ENCODE data around the gene PLCL1.
A peak's percentile ranks its signal among the peaks of the same experiment; 100 is the strongest.

The PLCL1 gene

DNA sequence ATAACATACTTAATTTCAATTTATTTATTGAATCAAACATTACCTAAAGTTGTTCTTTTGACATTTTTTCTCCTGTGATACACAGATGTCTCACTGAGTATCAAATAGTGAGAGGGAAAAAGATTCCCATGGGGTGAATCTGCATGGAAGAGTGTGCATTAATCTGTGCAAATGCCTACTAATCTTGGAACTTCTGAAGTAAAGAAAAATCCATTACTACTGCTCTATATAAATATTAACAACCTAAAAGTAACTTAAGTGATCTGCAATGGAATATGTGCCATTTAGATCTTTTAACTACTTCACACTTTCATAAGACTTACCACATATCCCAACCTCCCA is 125.5 kb downstream of the PLCL1 start:
- no peak for DNase-seq

DNA sequence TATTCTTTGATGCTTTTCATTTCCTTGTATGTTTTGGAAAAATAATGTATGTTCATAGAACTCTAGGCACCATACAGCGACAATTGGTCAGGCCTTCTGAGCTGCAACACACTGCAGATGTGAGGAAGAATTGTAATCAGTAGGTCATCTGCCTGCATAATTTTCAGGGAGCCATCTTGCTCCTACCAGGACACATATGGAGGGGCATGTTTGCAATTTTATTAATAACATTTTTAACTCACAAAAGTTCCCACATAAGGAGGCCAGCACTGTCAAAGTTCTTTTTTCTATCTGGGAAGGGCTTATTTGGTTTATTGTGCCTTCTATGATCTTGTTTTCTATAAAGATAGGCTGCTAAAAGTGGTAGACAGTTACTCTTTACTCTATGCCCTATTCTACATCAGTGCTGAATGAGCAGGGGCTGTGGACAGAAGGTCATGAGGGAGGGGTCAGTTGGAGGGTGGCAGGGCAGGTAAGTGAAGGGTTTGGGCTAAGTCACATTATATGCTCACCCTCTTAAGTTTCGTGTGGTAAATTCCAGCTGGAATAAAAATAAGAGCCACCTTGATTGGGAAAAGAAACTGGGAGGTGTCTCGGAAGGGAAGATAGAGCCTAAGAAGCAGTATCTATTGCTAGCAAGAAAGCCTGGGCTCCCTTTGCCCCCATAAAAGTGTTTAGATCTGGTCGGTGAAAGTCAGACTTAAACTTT is 126.3 kb downstream of the PLCL1 start:
- DNase-seq = no peak

DNA sequence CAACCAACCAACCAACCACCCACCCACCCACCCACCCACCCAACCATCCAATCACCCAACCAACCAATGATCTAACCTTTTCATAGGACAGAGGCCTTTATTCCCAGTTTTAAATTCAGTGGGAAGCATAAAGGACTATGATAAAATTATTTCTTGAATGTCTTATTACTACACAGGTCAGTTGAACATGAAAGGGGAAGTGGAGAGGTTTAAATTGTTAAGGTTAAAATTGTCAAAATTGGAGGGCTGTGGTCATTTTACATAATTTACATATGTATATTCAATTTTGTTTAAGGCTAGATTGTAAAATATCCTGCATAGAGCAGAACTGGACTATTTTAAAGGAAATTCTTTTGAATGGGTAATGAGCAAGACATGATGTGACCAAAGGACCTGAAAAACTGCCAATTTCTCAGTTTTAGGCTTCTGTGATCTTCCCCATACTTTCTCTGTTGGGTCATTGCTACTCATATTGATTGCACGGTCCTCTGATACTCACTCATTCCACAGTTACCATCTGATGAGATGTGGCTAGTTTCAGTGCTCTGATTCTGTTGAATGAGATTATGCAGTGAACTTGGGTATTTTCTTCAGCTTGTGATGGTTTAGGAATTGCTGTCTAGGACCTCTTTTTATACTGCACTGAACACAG is 127.4 kb downstream of the PLCL1 start:
- DNase-seq = no peak

DNA sequence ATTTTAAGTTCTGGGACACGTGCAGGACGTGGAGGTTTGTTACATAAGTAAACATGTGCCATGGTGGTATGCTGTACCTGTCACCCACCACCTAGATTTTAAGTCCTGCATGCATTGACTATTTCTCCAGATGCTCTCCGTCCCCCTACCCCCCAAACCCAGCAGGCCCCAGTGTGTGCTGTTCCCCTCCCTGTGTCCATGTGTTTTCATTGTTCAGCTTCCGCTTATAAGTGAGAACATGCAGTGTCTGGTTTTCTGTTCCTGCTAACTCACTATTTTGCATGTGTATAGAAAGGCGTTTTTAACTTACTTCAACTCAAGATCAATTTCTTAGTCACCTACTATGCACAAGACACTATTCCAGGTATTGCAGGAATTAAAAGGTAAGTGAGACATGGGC is 128.0 kb downstream of the PLCL1 start:
- no peak for DNase-seq

DNA sequence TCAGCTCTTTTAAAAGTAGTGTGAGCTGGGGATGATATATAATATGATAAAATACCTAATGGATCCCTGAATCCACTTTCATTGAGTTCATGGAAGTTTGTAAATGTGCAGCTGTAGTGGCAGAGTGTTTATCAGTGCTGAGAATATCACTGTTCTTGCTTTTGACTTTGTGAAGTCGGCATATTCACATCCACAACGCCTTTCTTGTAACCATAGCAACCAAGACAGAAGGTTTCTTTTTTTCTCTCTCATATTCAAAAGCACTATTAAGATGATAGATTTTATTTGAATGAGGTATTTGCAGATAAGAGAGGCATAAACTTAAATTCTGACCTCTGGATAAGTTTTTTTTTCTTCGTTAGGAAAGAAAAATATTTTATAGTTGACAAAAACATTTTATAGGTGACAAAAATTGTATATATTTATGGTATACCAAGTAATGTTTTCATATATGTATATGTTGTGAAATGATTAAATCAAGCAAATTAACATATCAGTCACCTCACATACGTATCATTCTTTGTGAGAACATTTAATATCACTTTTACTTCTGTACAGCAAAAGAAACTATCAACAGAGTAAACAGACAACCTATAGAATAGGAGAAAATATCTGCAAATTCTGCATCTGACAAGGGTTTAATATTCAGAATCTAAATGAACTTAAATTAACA is 130.0 kb downstream of the PLCL1 start:
- DNase-seq = no peak

DNA sequence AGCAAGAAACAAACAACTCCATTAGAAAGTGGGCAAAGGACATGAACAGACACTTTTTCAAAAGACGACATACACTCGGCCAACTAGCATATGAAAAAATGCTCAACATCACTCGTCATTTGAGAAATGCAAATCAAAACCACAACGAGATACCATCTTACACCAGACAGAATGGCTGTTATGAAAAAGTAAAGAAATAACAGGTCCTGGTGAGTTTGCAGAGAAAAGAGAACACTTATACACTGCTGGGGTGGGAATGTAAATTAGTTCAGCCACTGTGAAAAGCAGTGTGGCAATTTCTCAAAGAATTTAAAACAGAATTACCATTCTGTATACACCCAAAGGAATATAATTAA is 130.5 kb downstream of the PLCL1 start:
- no peak for DNase-seq

DNA sequence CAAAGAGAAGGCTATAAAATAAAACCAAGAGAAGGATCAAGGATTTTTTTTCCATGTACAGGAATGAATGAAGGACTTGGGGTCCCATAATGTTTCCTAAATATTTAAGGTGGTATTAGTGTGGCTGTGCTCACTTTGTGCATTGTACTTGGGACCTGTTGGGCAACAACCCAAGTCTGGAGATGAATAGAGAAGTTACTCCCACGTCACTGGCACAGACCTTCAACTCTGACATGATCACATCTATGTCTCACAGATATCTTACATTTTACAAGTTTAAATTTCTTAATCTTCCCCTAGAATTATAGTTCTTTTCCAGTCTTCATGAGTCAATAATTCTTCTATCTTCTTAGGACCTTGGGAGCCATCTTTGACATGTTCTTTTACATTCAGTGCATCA is 133.4 kb downstream of the PLCL1 start:
- DNase-seq = no peak

DNA sequence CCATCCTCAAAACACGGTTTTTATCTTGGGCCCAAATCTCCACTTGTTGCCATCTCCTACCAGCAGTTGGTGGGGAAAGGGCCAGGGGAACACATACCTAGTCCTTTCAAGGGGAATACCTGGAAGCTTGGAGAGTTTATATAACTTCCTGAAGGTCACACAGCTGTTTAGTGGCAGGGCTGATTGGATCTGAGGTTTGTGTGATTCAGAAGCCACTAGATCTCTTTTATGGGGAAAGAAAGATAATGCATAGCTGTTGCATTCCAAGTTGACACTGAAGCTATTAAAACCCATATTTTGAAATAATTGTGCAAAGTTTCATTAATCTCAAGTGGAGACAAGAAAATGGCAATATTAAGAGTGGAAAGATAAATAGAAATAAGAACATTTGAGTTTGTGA is 134.2 kb downstream of the PLCL1 start:
- no peak for DNase-seq

DNA sequence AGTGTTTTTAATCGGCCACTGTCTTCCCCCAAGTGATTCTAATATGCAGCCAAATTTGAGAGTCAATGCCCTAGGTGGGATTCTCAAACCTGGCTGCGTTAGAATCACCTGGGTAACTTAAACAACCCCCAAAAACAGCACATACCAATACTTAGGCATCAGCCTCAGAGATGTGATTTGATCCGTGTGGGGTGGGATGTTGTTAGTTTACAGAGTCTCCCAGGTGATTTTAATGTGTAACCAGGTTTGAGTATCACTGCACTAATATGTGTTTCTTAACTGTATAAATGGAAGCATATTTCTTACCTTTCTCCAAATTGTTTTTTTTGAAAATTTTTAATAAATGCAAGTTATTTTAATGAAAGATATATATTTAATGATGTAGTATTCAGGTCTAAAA is 135.4 kb downstream of the PLCL1 start:
- no peak for DNase-seq

DNA sequence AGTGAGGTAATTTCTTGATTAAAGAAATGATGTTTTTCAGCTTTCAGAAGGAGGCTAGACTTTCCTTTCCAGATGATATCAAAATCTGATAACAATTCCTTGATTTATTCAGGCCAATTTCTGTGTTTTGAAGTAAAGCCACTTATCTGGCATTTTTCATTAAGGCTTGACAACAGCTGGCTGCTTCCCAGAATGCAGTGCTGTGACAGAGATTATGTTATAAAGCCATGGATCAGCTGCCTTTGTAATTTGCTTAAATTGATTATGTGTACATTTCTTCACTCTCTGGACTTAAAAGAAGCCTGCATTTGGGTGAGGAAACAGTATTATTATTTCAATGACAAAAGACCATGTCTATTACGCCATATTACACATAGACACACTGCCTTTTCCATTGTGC is 136.0 kb downstream of the PLCL1 start:
- no peak for DNase-seq

DNA sequence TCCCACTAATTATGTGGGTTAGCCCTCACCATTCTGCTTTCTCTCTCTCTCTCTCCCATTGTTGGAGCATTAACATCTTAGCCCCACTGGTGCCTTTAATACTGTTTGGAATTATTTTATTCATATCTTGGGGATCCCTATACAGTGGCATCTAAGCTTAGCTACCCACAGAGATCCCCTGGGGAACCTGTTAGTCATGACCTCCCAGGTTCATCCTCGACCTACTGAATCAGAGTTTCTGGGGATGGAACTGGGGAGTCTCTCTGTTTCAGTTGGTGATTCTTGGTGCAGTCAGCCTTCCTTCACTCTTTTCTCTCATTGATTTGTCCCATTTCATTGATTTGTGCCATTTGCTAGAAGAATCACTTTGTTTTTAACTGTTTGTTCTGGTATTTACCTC is 137.3 kb downstream of the PLCL1 start:
- no peak for DNase-seq

DNA sequence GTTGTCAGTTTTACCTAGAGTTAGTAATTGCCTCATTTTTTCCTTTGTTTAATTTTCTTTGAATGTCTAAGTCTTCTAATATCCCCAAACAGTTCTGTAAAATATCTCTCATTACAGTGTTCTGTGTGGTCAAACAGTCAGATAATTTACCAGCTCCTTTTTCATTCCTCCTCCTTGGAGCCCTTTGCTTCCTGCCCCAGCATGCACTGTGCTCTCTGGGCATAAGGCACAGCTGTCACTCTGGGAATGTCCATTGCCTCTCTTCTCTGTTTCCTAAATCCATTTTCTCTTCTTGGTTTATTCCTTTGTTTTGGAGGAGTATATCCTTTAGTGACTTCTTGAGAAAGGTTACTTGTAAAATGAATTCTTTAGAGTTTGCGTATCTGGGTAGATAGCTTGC is 139.3 kb downstream of the PLCL1 start:
- no peak for DNase-seq

DNA sequence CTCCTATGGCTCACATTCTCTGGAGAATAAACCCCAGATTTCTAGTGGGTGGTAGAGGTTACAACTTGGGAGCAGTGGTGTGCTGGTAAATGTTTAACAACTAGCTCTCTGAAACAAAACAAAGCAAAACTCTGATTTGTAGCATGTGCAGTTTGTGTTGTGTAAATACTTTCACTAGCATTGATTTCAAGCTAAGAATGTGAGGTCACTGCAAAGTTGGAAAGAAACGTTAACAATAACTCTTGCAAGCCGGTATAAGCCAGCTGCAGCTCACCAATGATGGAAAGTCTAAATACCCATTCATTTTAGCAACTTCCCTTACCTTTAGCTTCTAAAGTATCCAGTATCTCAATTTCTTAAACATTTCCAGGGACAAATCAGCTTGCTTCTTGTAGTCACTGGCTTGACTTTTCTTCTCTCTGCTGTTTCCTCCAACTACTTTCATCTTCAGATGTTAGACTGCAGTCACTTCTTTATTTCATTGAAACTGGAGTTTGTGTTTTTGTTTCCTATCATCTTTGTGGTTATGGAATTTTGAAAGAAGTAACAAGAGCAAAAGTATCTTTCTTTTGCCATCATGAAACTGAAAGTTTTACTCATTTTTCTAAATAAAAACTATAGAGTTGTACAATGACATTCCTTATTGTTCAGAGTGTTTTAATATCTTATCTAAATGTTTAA is 140.2 kb downstream of the PLCL1 start:
- no peak for DNase-seq

DNA sequence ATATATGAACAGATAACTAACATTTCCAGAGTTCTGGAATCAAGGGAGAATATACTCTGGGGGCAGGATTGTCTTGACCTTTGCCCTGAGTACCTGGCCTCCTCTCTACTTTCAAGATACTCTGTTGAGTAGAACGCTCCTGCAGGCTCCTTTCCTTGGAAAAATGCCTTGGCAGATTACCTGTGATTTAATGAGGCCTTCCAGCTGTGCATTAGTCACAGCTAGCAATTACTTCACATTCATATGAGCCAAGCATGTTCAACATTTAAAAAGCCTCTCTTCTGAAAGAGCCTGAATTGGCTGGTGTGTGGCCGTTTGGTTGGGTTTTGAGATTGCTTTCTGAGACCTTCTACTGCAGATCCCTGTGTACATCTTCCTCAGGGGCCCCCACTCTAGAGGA is 142.2 kb downstream of the PLCL1 start:
- DNase-seq = peak; percentile 11

DNA sequence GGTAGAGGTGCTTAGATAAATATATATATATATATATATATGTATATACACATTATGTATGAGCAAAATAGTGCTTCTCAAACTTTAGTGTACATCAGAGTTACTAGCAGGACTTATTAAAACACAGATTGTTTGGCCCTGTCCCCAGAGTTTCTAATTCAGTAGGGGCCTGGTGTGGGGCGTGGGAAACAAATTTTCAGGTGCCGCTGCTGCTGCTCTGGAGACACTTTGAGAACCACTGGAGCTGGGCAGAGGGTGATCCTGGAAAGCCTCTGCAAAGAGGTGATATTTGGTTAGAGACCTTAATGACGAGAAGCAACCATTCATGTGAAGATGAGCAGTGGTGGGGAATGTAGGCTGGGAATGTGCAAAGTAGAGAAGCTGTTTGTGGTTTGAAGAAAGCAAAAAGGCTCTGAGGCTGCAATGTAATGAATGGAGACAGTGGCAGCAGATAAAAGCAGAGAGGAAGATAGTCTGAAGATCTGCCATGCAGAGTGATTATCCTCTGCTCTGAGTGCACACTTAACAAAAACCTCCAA is 142.9 kb downstream of the PLCL1 start:
- no peak for DNase-seq

DNA sequence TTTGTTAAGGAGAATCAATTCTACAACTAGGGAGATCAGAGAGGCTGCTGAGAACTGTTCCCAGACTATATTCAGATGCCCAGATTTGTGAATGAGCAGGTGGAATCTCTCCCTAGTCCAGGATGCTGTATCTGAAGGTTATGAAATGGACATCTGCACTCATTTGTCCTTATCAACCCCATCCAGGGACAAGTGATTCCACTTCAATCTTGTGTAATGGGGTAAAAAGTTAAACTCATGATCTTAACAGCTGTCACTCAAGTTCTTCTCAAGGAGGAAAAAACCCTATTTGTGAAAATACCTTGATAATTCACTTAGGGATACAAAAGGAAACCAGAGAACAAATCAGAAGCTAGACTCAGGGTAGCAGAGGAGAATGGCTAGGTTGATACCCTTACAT is 144.8 kb downstream of the PLCL1 start:
- no peak for DNase-seq

DNA sequence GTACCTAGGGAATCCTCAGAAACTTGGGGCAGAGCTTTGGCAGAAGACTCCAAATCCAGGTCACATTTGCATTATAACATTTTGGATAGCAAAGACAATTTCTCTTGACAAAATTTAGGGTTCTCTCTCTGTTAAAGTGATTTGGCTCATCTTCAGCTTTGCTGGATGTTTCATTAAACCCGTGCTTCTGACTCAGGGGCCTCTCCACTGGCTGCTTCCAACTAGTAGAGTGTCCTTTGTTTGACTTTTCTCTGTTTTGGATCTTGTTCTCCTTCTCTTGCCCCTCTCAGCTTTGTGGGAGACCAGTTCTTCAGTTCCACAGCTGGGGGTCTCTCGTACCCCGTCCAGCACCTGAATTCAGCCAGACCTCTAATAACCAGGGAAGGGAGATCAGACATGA is 145.6 kb downstream of the PLCL1 start:
- DNase-seq = no peak

DNA sequence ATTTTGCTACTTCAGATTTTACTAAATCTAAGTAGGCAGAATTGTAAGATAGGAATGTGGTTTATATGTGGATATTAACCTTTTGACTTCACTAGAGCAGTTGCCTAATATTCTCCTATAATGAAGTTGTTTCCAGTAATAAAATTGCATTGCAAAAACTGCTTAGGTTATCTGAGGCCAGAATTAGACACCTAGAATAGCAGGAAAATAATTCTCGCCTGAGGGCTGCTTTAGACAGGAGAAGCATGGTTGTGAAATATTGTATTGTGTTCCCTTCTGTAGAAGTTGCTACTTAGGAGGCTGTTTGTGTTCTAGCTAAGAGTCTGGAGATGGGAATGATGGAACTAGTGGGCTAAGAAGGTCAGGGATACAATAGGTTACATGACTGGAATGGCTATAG is 146.3 kb downstream of the PLCL1 start:
- no peak for DNase-seq

DNA sequence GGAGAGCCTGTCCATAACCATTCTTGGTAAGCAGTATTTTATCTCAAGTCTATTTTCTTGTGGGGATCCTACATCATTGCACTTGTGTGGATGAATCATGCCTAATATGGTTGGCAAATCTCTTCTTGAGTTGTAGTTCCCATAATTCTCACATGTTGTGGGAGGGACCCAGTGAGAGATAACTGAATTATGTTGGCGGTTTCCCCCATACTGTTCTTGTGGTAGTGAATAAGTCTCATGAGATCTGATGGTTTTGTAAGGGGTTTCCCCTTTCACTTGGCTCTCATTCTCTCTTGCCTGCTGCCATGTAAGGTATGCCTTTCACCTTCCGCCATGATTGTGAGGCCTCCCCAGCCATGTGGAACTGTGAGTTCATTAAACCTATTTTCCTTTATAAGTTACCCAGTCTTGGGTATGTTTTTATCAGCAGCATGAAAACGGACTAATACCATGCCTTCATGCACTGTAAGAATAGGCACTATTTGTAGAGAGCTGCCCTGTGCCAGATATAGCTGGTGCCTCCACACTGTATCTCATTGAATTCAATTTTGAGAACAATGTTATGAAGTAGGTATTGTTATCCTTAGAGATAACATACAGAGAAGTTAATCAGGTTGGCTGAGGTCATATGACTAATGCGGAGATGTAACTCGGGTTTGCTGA is 148.3 kb downstream of the PLCL1 start:
- DNase-seq = no peak

DNA sequence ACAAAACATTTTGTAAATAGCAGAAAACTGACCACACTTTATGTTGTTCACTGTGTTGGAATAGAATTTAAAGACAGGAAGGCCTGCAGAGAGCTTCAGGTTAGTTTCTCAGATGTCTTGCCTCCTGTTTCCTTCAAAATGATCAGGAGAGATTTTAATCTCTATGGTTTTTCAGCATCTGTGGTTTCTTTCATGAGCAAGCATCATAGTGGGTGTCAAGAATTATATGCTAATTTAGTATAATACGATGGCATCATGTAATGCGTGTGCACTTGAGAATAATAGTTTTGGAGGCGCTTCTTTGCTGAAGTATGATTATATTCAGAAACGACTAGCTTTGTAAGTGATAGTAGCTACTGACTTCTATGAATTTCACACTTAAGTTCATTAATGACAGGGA is 149.9 kb downstream of the PLCL1 start:
- no peak for DNase-seq

DNA sequence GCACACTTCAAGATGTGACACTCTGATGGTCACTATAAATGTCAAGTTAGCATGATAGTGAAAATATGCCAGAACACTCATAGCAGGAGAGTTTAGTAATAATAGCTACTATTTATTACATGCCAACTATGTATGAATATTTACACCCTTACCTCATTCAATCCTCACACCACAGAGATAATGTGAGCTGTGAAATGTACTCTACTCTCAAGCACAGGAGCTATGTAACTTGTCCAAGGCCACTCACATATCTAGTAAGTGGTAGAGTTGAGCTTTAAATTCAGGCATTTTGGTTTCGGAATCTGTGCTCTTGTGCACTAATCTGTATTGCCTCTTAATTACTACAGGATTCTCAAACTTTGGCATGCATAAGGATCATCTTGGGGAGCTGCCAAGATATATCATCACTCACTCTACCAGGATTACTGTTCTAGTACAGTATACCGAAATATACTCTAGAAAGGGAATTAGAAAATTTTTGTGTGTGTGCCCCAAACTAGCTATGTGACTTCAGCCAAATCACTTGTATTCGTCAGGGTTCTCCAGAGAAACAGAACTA is 154.3 kb downstream of the PLCL1 start:
- no peak for DNase-seq

DNA sequence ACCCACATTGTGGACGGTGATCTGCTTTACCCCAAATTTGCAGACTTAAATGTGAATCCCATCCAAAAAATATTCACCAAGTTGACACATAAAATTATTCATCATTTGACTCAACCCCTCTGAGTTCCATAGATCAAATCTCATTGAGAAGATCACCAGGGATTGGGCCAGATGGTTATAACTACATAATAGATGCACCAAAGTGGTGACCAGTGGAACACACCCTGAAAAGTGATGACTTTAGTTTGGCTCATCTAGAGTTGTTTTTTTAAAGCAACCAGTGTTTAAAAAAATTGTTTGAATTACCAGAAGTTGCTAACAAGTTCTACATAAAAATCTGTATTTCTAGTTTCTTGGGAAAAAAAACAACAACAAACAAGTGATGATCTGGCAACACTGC is 155.0 kb downstream of the PLCL1 start:
- no peak for DNase-seq

DNA sequence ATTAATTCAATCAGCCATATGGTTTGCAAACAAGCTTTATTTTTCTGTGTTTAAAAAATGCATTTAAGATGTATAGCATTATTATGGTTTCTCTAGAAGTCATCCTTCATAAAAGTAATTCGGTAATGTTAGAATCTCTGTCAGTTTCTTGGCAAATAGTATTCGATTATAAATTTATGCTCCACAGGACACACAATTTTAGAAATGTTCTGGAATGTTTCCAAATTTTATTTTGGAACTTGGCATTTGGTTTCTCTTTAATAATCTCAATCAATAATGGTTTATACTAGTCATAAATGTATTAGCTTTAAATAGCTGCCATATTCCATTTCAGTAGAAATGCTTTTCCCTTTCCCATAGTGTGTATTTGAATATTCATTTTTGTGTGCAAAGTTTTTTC is 156.4 kb downstream of the PLCL1 start:
- DNase-seq = no peak

Data from NCI-H1105 treated with DMSO at 0.1 percent for 48 hours (cell line).